Dermis blood vessel endothelial cell (primary cell): ENCODE measurements around the gene ZDHHC14. TPM values are rescaled to one million over a fixed set of nuclear protein-coding genes. Genes with fewer than 3 reads are reported as not detected.

Source experiments
- DNase-seq: peaks from one replicate; pipeline ENCODE4 v3.0.0; 2010
- total RNA-seq: library from RNA; depleted of rRNA; stranded (reverse); fragments of >200 nt; gene quantifications from 2 replicates; pipeline ENCODE4 v1.2.3, GENCODE V29; 2014

ZDHHC14 gene
- total RNA-seq, 1 donor from 2014 or later: 32.8 TPM

- no peak for DNase-seq
Observed at GRCh38 chr6:157627195-157627966, 246.4 kb downstream of the ZDHHC14 start.

GRCh38 chr6:157628463-157628862 is 247.5 kb downstream of the ZDHHC14 start:
- no peak for DNase-seq

- DNase-seq: peak; percentile 61
Observed at GRCh38 chr6:157629220-157629619, 248.2 kb downstream of the ZDHHC14 start.

- DNase-seq: no peak
Observed at GRCh38 chr6:157630463-157631080, 249.6 kb downstream of the ZDHHC14 start.

- no peak for DNase-seq
Observed at GRCh38 chr6:157631412-157631811, 250.4 kb downstream of the ZDHHC14 start.

- no peak for DNase-seq
Observed at GRCh38 chr6:157631838-157632614, 251.0 kb downstream of the ZDHHC14 start.

- DNase-seq: peak; percentile 16
Observed at GRCh38 chr6:157632821-157633220, 251.8 kb downstream of the ZDHHC14 start.

GRCh38 chr6:157634546-157634945 is 253.6 kb downstream of the ZDHHC14 start:
- DNase-seq: no peak

GRCh38 chr6:157635388-157636244 is 254.6 kb downstream of the ZDHHC14 start:
- no peak for DNase-seq

- DNase-seq: peak; percentile 59
Observed at GRCh38 chr6:157637516-157637915, 256.5 kb downstream of the ZDHHC14 start.

- peak; percentile 24 for DNase-seq
Observed at GRCh38 chr6:157637941-157638662, 257.1 kb downstream of the ZDHHC14 start.

GRCh38 chr6:157638779-157639178 is 257.8 kb downstream of the ZDHHC14 start:
- DNase-seq: no peak

GRCh38 chr6:157640746-157641451 is 259.9 kb downstream of the ZDHHC14 start:
- DNase-seq: no peak

GRCh38 chr6:157641837-157642236 is 260.8 kb downstream of the ZDHHC14 start:
- DNase-seq: no peak

GRCh38 chr6:157642736-157643135 is 261.7 kb downstream of the ZDHHC14 start:
- no peak for DNase-seq

GRCh38 chr6:157644043-157644810 is 263.2 kb downstream of the ZDHHC14 start:
- DNase-seq: peak; percentile 36

- DNase-seq: peak; percentile 29
Observed at GRCh38 chr6:157645201-157645795, 264.3 kb downstream of the ZDHHC14 start.

- DNase-seq: no peak
Observed at GRCh38 chr6:157646012-157646411, 265.0 kb downstream of the ZDHHC14 start.

- peak; percentile 73 for DNase-seq
Observed at GRCh38 chr6:157647261-157647915, 266.4 kb downstream of the ZDHHC14 start.
